Upper lobe of right lung (tissue), 1 donor: ENCODE measurements around the gene HSPA2. TPM values are rescaled to one million over a fixed set of nuclear protein-coding genes. Genes with fewer than 3 reads are reported as not detected.
A peak's percentile ranks its signal among the peaks of the same experiment; 100 is the strongest.

Experiments used
- ATAC-seq: fragments of 200-7000 bp; cut with Tn5 transposase; one replicate; pipeline ENCODE4 v1.9.1; 2020; ENCODE audit warnings: mild to moderate bottlenecking, moderate library complexity
- DNase-seq: peaks from one replicate; pipeline ENCODE4 v3.0.0-alpha.2; 2020
- H3K27ac ChIP-seq: fragments of 200-600 bp; one replicate; pipeline ENCODE4 v1.8.0; 2022
- H3K27me3 ChIP-seq: fragments of 200-600 bp; one replicate; pipeline ENCODE4 v1.8.0; 2022; ENCODE audit warnings: mild to moderate bottlenecking
- H3K36me3 ChIP-seq: fragments of 200-600 bp; one replicate; pipeline ENCODE4 v1.8.0; 2022
- H3K4me1 ChIP-seq: fragments of 200-600 bp; one replicate; pipeline ENCODE4 v1.8.0; 2022
- H3K4me3 ChIP-seq: fragments of 200-600 bp; one replicate; pipeline ENCODE4 v1.8.0; 2022; ENCODE audit warnings: mild to moderate bottlenecking
- H3K9me3 ChIP-seq: fragments of 200-600 bp; one replicate; pipeline ENCODE4 v1.8.0; 2022
- CTCF ChIP-seq: fragments of 200-600 bp; IDR thresholded peaks from one replicate; pipeline ENCODE4 v1.8.0; 2022; ENCODE audit warnings: antibody characterized with exemption
- intact Hi-C: fragments of 100-400 bp; cut with DNase I; formaldehyde crosslinking; loops from one replicate; pipeline ENCODE4 v1.11.0; 2022
- total RNA-seq: library from RNA; stranded (reverse); fragmentation: NEBNext Ultra II Directional; extraction: Animal tissue kit (Norgen Biotek cat#: 25700); gene quantifications from one replicate; pipeline ENCODE4 v1.2.1, GENCODE V29; 2021
- donor health status: DM: no; HTN: yes; CAD: no; lungs with severe emphysema.

HSPA2 gene
- total RNA-seq, 1 donor from 2014 or later = 13.5 TPM

- intact Hi-C loops = no loop called here
- peaks cover 13% of the 10 kb centered on the region for H3K4me1 ChIP-seq
- no peak for DNase-seq
- no peak overlapping the region for H3K27ac ChIP-seq
- no peaks in the 10 kb centered on the region for H3K9me3 ChIP-seq
- no peaks in the 10 kb centered on the region for H3K27me3 ChIP-seq
- TF ChIP-seq CTCF = no peak
- H3K36me3 ChIP-seq = peaks cover 20% of the 10 kb centered on the region
- ATAC-seq = no peak
- H3K4me3 ChIP-seq = no peak overlapping the region
These were observed 22.3 kb upstream of the HSPA2 start for GRCh38 chr14:64518229-64518628.

GRCh38 chr14:64520699-64521098 is 19.8 kb upstream of the HSPA2 start:
- ATAC-seq (peak; percentile 43), DNase-seq (no peak)
- Histone ChIP-seq H3K4me1 (peaks cover 6% of the 10 kb centered on the region), H3K9me3 (no peaks in the 10 kb centered on the region), H3K27me3 (no peaks in the 10 kb centered on the region), H3K36me3 (peaks cover 31% of the 10 kb centered on the region), H3K27ac (no peak overlapping the region), H3K4me3 (no peak overlapping the region)
- intact Hi-C loops = no loop called here
- TF ChIP-seq CTCF = no peak

- no peaks in the 10 kb centered on the region for H3K27me3 ChIP-seq
- DNase-seq (no peak), ATAC-seq (no peak)
- H3K27ac ChIP-seq = no peak overlapping the region
- no peak overlapping the region for H3K4me3 ChIP-seq
- intact Hi-C loops = no loop called here
- peaks cover 6% of the 10 kb centered on the region for H3K4me1 ChIP-seq
- H3K36me3 ChIP-seq = peaks cover 31% of the 10 kb centered on the region
- TF ChIP-seq CTCF = no peak
- H3K9me3 ChIP-seq = no peaks in the 10 kb centered on the region
These were observed 17.8 kb upstream of the HSPA2 start for GRCh38 chr14:64522591-64523355.

- ATAC-seq (no peak), DNase-seq (no peak)
These were observed 15.2 kb upstream of the HSPA2 start for GRCh38 chr14:64525354-64525753.

GRCh38 chr14:64531567-64531966 is 9.0 kb upstream of the HSPA2 start:
- no peak for TF ChIP-seq CTCF
- no peak for DNase-seq
- Histone ChIP-seq H3K4me3 (no peak overlapping the region), H3K36me3 (no peaks in the 10 kb centered on the region), H3K9me3 (no peaks in the 10 kb centered on the region), H3K27me3 (no peaks in the 10 kb centered on the region), H3K27ac (no peak overlapping the region), H3K4me1 (no peaks in the 10 kb centered on the region)
- no peak for ATAC-seq
- intact Hi-C loops = no loop called here

More at GRCh38 chr14:64525354-64525753, 15.2 kb upstream of the HSPA2 start:
- Histone ChIP-seq H3K4me3 (no peak overlapping the region), H3K36me3 (peaks cover 31% of the 10 kb centered on the region), H3K27ac (no peak overlapping the region), H3K9me3 (no peaks in the 10 kb centered on the region), H3K4me1 (no peaks in the 10 kb centered on the region), H3K27me3 (no peaks in the 10 kb centered on the region)
- no peak for TF ChIP-seq CTCF
- intact Hi-C loops = no loop called here
